ENCODE measurements around the gene TTC23L. TPM values are rescaled to one million over a fixed set of nuclear protein-coding genes. Genes with fewer than 3 reads are reported as not detected.

The TTC23L gene
- total RNA-seq, 1 experiment from 2014 or later, result not detected

DNA sequence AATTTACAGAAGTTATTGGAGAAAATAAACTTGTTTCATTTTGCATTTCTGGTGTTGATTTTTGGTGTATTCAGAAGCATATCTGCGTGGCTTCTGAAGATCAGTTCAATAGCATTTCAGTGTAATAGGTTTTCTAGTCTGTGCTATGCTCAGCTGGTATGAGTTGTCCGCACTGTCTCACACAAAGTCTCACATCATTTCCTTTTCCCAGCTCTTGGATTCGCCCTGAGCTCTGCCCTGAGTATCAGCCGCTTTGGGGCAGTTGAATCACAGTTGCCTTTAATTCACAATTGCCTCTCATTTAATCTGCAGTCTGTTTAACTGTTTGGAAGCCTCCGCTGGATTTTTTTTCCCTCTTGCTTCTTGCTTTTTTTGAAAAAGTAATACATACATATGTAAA, 6.4 kb upstream of the TTC23L start:
- DNase-seq (ENCODE audit: low read depth), result no peak

DNA sequence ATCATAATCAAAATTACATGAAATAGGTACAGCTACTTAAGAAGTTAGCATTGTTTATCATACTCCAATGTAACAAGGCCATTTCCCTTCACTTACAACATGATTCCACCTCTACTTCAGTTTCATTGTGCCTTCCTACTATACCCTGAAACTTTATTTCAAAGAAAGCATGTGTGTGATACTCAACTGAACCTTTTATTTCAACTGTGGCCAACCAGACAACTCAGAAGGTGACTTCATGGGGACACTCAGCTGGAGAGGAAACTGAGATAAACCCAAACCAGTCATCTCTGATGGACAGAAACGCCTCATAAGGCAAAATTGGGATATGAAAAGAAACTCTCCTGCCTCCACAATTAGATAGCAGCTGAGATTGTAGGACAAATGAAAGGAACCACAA, 5.9 kb upstream of the TTC23L start:
- DNase-seq (ENCODE audit: low read depth), result no peak

DNA sequence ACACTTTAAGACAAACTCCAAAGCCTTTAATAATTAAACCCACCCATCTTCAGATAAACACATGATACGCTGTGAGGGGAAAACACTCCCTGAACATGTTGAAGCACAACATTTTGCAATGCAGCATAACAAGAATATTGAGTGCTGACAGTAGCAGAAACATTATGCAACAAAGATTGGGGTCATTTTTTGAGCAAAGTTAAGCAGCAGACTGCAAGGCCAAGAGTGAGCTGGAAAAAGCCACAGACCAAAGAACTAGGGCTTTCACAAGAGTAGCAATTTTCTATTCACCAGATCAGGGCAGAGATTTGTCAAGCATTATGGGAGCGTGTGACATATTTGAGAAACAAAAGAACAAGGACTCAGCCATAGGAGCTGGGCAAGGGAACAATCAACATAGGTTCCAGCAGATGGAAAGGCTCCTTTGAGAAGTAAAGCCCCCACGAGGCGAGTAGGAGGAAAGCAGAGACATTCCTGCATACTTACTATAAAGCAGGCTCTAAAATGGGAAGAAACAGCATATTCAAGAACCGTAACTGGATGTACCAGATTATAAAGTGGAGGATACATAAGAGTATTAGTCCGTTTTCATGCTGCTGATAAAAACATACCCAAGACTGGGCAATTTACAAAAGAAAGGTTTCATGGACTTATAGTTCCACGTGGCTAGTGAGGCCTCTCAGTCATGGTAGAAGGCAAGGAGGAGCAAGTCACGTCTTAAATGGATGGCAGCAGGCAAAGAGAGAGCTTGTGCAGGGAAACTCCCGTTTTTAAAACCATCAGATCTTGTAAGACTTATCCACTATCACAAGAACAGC, 4.8 kb upstream of the TTC23L start:
- DNase-seq (ENCODE audit: low read depth), result no peak

DNA sequence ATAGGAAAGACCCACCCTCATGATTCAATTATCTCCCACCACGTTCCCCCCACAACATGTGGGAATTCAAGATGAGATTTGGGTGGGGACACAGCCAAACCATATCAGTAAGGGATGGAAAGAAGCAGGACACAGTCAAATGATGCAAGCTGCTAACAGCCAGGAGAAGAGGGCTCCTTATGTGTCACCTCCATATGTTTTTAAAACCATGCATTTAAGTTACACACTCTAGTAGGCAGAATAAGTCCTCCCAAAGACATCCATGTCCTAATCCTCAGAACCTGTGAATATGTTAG, 4.2 kb upstream of the TTC23L start:
- no peak for DNase-seq (ENCODE audit: low read depth)

DNA sequence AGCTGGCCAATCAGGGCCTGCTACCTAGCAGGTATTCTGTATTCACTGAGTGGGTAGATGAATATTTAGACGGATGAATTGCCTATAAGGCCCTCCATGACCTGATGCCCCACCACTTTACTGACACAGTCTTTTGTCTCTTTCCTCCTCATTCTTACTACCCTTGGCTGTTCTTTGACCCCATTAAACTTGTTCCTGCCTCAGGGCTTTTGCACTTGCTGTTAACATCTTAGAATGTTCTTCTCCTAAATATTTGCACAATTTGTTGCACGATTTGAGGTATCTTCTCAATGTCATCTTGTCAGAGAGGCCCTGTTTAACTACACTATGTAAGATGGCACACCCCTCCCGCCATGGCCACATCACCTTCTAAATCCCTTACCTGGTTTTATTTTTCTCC, 3.3 kb upstream of the TTC23L start:
- no peak for DNase-seq (ENCODE audit: low read depth)

DNA sequence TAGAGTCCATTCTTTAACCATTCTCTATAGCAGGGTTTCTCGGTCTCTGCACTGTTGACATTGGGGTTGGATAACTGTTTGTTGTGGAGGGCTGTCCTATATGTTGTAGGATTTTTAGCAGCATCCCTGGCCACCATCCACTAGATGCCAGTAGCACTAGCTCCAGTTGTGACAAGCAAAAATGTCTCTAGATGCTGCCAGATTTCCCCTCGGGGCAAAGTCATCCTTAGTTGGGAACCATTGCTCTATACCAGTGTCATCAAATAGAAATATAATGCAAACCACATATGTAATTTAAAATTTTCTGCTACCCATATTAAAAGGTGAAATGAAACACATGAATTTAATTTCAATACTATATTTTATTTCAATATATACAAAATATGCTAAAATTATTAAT, 2.9 kb downstream of the TTC23L start:
- DNase-seq (ENCODE audit: low read depth), result no peak

DNA sequence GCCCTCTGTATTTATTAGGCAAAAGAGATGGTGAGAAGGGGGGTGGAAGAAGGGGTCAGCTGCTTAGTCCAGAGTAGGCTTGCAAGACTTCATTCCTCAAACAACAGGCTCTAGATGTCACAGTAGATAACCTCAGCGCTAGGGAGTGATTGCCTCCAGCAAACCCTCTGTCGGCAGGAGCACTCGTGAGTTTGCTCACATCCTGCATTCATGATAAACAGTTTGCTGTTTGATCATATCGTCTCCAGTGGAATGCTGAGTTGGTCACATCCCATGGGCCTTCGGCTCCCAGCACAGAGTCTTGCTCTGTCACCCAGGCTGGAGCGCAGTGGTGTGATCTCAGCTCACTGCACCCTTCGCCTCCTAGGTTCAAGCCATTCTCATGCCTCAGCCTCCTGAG, 3.6 kb downstream of the TTC23L start:
- DNase-seq (ENCODE audit: low read depth), result no peak

DNA sequence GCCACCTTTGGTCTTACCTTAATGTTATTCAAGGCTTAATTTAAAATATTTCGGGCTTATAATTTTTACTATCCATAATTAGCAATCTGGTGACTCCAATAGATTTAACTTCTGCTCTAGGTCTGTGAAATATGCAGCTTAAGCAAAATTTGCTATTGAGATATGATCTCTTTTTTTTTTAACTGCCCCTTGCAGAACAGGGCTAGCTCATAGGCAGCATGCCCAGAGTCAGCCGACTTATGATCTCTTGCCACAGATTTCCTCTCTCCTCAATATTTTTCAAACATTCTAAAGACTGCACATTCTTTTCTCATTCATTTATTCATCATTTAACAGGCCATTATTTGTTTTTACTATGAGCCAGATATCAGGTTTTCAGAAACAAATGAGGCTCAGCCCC, 4.5 kb downstream of the TTC23L start:
- no peak for DNase-seq (ENCODE audit: low read depth)

DNA sequence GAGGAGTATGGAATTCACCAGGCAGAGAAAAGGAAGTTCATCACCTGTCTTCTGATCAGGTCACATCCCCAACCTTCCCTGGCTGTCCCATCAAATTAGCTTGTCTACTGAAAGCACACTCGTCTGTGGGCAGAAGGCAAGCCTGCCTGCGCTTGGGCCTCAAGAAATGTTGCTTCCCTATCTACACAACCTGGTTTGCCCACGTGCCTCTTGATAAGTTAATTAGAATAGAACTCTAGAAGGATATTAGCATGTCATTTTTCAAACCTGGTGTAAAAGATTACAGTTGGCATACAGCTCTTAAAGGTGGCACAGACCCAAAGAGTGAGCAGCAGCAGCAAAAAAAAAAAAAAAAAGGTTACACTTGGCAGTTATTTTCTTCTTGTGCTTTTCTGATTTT, 5.1 kb downstream of the TTC23L start:
- no peak for DNase-seq (ENCODE audit: low read depth)

DNA sequence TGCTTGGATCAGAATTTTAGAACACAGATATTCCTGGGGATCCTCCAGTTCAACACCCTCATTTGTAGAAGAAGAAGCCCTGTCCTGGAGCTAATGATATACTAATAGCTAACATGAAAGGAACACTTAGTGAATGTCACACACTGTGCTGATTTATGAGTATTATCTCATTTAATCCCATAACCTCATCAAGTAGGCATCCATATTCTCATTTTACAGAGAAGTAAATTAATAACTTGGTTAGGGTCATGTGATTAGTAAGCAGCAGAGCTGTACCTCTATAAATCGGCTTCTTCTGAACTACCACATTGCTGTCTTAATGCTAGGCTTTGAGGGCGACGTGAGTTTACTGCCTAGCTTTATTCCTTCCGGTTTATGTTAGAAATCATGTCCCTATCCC, 6.0 kb downstream of the TTC23L start:
- DNase-seq (ENCODE audit: low read depth), result no peak

DNA sequence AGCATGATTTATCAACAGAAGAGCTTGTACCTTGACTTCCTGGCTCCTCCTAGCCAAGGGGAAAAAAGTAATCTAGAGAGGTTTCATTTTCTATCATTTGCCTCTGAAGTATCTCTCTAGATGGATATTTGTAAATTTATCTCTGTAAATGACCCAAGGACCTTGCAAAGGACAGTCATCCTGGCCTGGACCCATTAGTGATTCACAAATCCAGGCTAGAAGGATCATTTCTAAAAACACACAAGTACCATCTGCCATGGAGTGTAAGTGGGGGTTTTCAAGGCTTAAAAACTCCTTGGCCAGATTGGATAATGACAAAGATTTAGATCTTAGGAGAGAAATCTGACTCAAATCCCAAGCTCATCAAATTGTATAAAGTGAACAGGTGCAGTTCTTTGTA, 8.1 kb downstream of the TTC23L start:
- no peak for DNase-seq (ENCODE audit: low read depth)

DNA sequence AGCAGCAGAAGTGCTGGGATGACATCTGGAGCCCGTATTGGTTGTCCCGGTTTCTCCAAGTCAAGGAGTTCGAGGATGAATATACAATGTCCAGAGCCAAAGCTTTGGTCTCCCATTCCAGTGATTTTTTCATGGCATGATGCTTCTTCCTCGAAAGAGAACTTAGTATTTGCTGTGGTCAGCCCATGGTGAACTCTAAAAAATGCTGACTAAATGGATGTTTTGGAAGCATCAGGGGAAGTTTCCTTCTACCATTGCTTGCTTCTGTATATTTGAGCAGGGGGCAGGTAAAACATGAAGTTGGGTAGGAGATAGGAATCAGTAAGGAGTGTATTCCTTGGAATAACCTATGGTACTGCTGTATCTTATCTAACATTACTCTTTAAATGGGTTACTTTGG, 8.6 kb downstream of the TTC23L start:
- DNase-seq (ENCODE audit: low read depth), result no peak

DNA sequence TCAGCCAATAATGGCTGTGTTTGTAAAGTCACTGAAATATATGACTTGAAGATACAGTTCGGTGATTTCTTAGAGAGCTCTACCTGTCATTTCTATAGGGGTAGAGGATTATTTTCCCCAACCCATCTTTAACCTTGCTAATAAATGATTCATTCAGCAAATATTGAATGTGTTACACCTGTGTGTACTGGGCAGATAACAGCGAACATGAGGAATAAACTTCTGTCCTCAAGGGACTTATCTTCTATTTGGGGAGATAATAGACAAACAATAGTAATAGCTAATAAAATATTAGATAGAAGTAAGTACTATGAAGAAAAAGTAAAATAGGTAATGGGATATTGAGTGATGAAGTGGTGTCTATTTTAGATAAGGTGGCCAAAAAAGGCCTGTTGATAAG, 9.3 kb downstream of the TTC23L start:
- DNase-seq (ENCODE audit: low read depth), result no peak

DNA sequence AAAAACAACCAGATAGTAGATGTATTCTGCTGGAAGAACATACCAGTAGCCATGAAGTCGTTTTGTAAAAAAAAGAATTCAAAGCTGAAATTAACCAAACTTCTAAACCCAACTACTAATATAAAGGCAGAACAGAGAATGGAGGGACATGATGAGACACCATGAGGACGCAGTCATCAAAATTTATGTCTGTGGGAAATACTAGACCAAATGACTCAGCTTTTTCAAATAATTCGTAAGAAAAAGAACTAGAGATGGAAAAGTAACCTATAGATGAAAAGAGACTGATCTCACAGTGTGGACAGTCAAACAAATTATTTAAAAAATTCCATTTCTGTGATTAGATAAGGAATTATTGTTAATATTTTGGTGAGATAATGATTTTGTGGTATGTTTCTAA, 10.3 kb downstream of the TTC23L start:
- no peak for DNase-seq (ENCODE audit: low read depth)

DNA sequence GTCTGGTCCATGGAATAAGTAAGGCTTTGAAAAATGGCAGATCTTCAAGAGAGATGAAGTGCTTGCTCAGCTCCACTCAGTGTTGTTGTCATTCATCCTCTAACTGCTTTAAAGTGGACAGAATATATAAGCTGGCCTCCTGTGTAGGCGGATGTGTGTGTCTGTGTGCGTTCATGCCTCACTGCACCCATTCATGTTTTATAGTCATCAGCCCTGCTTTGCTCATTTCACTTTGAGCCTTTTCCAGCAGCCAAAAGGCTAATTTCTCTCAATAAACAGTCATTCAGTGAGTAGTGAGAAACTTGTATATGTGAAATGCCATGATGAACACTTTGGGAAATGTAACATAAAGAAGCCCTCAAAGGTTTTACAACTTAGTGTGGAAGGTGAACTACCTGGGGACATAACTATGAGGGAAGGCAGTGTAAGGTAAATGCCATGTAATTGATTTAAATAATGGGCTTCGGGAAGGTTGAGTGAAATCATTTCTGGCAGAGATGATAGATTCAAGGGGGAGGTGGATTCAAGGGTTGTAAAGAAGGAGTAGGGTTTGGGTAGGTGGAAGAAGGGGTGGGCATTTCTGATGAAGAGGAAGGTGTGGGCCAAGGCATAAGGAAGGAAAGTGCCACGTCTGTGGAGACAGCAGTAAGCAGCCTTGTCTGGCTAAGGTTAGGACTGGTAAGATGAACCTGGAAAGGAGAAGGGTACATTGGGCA, 15.7 kb downstream of the TTC23L start:
- no peak for DNase-seq (ENCODE audit: low read depth)

DNA sequence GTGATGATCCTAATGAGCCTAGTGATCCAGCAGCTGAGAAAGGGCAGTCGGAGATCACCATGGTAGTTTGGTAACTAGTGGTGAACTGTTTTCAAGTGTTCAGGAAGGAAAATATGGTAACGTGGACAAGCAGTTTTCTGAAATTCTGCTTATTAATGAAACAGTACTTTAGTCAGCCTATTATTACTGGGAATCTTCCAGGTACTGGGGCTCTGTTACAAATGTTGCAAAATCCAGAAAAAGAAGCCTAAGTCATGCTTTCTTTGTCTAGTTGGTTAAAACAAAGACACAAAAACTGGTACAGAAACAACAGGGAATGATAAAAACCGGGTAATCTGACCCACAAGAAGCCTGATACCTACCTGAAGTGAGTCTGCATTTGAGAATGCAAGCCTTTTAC, 18.2 kb downstream of the TTC23L start:
- DNase-seq (ENCODE audit: low read depth), result no peak

DNA sequence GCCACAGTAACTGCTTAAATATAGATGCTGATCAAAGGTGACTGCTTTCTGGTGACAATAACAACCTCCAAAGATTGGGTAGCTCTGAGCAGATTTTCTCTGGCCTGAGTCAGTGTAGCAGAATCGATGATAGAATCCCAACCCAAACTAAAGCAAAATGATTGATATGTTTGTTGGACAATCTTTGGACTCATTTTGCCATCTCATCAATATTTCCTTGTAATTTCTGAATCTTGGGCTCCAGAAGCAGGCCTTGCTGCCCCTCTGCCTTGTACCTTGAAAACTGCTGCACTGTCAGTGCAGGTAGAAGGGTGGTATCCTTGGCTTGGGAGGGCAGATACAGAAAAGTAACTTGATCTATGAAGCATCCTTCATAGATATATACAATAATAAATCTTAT, 18.9 kb downstream of the TTC23L start:
- DNase-seq (ENCODE audit: low read depth), result no peak

DNA sequence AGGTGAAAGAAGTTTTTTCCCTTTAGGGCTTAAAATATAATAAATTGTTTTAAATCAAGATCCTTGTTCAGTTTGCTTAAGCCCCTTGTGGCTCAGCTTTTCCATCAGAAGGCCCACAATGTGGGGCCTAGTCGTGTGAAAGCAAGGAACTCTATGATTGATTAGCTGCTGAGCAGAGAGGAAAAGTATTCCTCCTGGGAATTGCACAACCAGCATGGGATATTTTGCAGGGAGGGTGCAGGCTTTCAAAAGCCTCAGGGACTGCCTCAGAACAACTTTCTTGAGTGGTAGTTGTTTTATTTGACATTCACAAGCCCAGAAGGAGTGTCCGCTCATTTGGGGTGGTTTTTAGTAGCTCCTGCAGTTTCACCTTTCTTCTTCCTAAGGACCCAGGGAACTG, 19.8 kb downstream of the TTC23L start:
- no peak for DNase-seq (ENCODE audit: low read depth)

DNA sequence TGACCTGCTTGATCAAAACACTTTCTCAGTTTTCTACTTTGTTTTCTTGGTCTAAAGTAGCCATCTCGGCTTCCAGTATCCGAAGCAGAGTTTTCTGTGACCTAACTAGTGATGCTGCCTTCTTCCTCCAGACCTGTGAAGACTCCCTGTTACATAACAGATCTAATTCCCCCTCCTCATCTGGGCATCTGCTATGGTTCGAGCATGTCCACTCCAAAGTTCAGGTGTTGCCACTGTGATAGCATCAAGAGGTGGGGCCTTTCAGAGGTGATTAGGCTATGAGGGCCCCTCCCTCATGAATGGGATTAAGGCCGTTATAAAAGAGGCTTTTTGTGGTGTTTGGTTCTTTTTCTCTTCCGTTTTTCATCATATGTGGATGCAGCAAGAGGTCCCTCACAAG, 20.3 kb downstream of the TTC23L start:
- no peak for DNase-seq (ENCODE audit: low read depth)

DNA sequence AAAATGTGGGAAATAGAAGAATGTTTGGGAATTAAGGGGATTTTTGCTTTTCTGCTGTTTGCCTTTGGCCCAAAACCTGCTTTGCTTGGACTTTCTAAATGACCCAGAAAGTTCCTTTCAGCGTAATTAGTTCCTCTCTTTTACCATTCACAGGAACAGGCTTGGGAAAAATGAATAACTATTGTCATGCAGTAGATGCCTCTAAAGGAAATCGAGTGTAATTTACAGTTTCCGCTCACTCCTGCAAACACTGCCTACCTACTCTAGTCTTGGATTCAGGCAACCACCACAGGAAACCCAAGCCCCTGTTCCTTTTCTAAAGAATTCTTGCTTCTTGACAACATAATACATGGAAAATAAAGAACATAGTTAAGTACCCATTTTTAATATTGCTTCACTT, 25.0 kb downstream of the TTC23L start:
- no peak for DNase-seq (ENCODE audit: low read depth)

DNA sequence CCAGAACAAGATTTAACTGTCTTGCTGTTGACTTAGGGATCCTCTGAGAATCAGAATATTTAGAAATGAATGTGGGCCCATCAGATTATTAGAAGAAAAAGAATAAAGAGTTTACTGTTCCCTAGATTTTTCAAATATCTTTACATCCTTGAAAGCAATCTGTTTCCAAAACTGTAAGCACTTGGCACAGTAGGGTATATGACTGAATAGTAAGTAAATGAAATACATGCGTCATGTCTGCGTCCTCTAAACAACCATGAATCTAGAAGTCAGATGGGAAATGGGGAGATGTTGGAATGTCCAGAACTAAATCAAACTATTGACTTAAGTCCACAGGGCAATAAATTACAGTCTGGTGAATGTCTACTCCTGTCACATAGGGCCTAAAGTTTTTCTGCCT, 26.1 kb downstream of the TTC23L start:
- no peak for DNase-seq (ENCODE audit: low read depth)

DNA sequence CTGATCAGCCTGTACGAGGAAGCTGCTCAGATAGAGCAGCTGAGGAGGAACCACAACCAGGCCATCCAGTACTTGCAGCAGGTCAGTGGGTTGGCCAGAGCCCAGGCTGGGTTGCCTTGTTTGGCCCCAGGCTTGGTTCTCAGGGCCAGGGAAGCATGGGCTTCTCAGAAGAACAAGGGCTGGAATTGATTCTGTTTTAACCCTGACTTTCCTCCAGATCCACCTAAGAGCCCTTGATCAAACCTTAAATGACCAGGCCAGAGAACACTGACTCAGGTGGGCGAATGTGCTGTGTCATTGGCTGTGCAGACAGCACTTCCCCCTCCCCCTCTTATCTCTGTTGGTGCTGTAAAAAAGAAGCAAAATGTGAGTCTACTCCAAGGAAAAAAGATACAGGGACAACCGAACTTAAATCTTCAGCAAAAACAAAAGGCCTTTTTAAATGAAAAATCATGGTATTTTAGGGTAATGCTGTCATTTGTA, 28.1 kb downstream of the TTC23L start:
- DNase-seq (ENCODE audit: low read depth), result no peak

DNA sequence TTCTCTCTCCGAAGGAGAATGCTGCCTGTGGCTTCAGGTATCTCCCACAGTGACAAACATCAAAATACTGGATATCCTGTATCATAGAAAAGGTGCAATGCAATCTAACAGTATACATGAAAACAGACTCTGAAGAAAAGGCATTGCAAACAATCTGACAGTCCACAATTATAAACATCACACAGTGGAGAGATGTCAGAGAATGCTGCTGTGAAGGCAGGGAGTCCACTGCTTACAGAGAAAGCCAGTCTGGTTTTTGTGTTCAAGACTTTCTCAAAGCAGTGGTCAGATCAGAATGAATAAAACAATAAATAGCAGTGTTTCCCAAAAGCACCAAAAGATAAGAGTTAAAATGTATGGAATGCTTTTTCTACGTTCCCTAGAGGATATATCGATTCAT, 28.7 kb downstream of the TTC23L start:
- no peak for DNase-seq (ENCODE audit: low read depth)

DNA sequence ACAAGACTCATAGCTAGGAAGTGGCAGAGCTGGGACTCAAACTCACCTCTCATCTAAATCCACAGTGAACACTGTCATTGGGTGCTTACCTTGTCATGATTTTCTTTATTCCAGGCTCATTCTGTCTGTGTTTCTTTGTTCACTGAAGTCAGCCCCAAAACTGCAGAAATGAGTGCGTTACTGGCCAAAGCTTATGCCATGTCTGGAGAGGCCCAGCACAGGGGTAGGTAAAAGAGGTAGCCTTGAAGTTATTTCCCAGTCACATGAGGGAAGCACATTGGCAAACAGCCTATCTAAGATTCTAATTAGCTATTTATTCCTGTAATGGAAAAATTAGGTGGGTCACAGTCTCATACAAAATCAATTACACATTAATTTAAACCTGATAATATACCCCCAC, 29.8 kb downstream of the TTC23L start:
- DNase-seq (ENCODE audit: low read depth), result no peak
